CD4-positive, alpha-beta memory T cell (primary cell): ENCODE results near the gene FUT8. TPM values are rescaled to one million over a fixed set of nuclear protein-coding genes. Genes with fewer than 3 reads are reported as not detected.

Experiments used
- CTCF ChIA-PET: fragments of 350-600 bp; sonication (Branson Sonifier 250); formaldehyde crosslinking; loops from one replicate; lab custom pipeline; 2021; ENCODE audit warnings: inconsistent platforms; ENCODE audit not compliant: partially characterized antibody; lab: Charles Lee
- POLR2A ChIA-PET: fragments of 350-600 bp; sonication (Branson Sonifier 250); formaldehyde crosslinking; loops from one replicate; lab custom pipeline; 2021; ENCODE audit not compliant: partially characterized antibody; lab: Charles Lee
- DNase-seq, 5 donors: peaks; one replicate each; pipeline versions ENCODE4 v3.0.0 to v3.0.0-alpha.2; 2020 to 2022; ENCODE audit warnings: mixed read lengths in 1 of 5
- H3K27ac ChIP-seq: one replicate; pipeline ENCODE4 v1.7.0; 2013; ENCODE audit warnings: low read depth, low read length
- H3K27me3 ChIP-seq: 2 replicates; pipeline ENCODE4 v1.7.0; 2013; ENCODE audit warnings: mild to moderate bottlenecking, low read length, moderate library complexity; ENCODE audit not compliant: insufficient read depth
- H3K36me3 ChIP-seq: 2 replicates; pipeline ENCODE4 v1.7.0; 2013; ENCODE audit warnings: mild to moderate bottlenecking, low read length, moderate library complexity; ENCODE audit not compliant: insufficient read depth
- H3K4me1 ChIP-seq: 2 replicates; pipeline ENCODE4 v1.7.0; 2013; ENCODE audit warnings: mild to moderate bottlenecking, low read length, moderate library complexity; ENCODE audit not compliant: insufficient read depth
- H3K4me3 ChIP-seq, 2 donors: one replicate each; pipeline ENCODE4 v1.7.0; 2013; ENCODE audit warnings: low read length in 2 of 2, mild to moderate bottlenecking in 1 of 2
- H3K9me3 ChIP-seq, 2 donors: one replicate each; pipeline ENCODE4 v1.7.0; 2013; ENCODE audit warnings: low read length in 2 of 2, control low read depth in 1 of 2; ENCODE audit not compliant: control insufficient read depth in 1 of 2
- H3K27ac Mint-ChIP-seq, 7 donors: one replicate each; pipeline ENCODE4 v1.8.0; 2020 to 2021; ENCODE audit warnings: mixed read lengths in 7 of 7, mild to moderate bottlenecking in 6 of 7, inconsistent platforms in 3 of 7, moderate library complexity in 3 of 7
- H3K27me3 Mint-ChIP-seq, 2 donors: one replicate each; pipeline ENCODE4 v1.8.0; 2020 to 2021; ENCODE audit warnings: mixed read lengths in 2 of 2
- H3K36me3 Mint-ChIP-seq, 2 donors: one replicate each; pipeline ENCODE4 v1.8.0; 2020 to 2021; ENCODE audit warnings: mixed read lengths in 2 of 2, inconsistent platforms in 1 of 2, mild to moderate bottlenecking in 1 of 2
- H3K4me1 Mint-ChIP-seq, 4 donors: one replicate each; pipeline ENCODE4 v1.8.0; 2020 to 2021; ENCODE audit warnings: mixed read lengths in 4 of 4, mild to moderate bottlenecking in 1 of 4
- H3K4me3 Mint-ChIP-seq, 8 donors: one replicate each; pipeline ENCODE4 v1.8.0; 2020 to 2021; ENCODE audit warnings: mixed read lengths in 8 of 8, mild to moderate bottlenecking in 7 of 8, moderate library complexity in 6 of 8, inconsistent platforms in 3 of 8
- H3K9me3 Mint-ChIP-seq, 8 donors: one replicate each; pipeline ENCODE4 v1.8.0; 2020 to 2021; ENCODE audit warnings: mixed read lengths in 8 of 8, mild to moderate bottlenecking in 5 of 8, inconsistent platforms in 3 of 8, moderate library complexity in 1 of 8
- intact Hi-C: fragments of 100-400 bp; cut with micrococcal nuclease; formaldehyde crosslinking; loops from one replicate; pipeline ENCODE4 v1.15.1; 2023
- polyA plus RNA-seq, 2 donors: library from polyadenylated mRNA; unstranded; fragments of 300-500 nt; fragmentation: Illumina TruSeq; gene quantifications; one replicate each; pipeline ENCODE4 v1.2.3, GENCODE V29; 2021
- total RNA-seq, 2 experiments: library from RNA; stranded (reverse); gene quantifications; one replicate each; pipeline ENCODE4 v1.2.3, GENCODE V29; 2021

The FUT8 gene
- total and polyA plus RNA-seq, 4 experiments from 2014 or later, result 10.6 to 51.0 (median 32.2) TPM

GRCh38 chr14:65509842-65510241 is 97.3 kb downstream of the FUT8 start:
- Histone ChIP-seq H3K9me3 (no peaks in the 10 kb centered on the region), H3K27me3 (no peaks in the 10 kb centered on the region), H3K4me3 (no peak overlapping the region), H3K36me3 (no peaks in the 10 kb centered on the region), H3K4me1 (peaks cover 5% of the 10 kb centered on the region), H3K27ac (no peak overlapping the region)
- peaks cover 19 to 38% of the 10 kb centered on the region in 2 donors for H3K36me3 Mint-ChIP-seq
- peaks cover 0 to 15% (median 6%) of the 10 kb centered on the region in 8 donors for H3K9me3 Mint-ChIP-seq
- ChIA-PET POLR2A (no interaction called here), CTCF (no interaction called here)
- H3K27me3 Mint-ChIP-seq, result no peaks in the 10 kb centered on the region
- H3K4me1 Mint-ChIP-seq, result peaks cover 28 to 62% (median 38%) of the 10 kb centered on the region in 4 donors
- no peak for DNase-seq
- intact Hi-C loops, result no loop called here
- peak overlapping the region in 1 of 8 donors; percentile 25 for H3K4me3 Mint-ChIP-seq
- no peak overlapping the region for H3K27ac Mint-ChIP-seq

DNA sequence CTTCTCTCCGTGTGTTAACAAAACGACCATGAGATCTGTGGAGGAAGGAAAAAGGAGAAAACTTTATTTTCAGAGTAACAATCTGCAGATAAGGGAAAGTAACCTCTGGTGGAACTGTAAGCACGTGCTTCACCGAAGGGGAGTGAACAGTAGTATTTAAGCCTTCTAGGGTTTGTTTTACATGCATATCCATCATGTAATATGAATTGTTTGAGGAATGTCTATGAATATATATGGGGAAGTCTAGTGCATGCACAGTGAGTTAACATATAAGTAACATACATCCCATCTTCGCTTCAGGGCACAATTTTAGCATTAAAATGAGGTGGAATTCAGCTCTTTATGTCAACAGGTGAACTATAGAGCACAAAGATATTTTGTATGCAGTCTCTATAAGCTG is 101.1 kb downstream of the FUT8 start:
- peaks cover 42 to 66% (median 54%) of the 10 kb centered on the region in 4 donors for H3K4me1 Mint-ChIP-seq

GRCh38 chr14:65517635-65518542 is 105.4 kb downstream of the FUT8 start:
- Mint-ChIP-seq H3K36me3 (peaks cover 7 to 8% of the 10 kb centered on the region in 2 donors), H3K4me3 (no peak overlapping the region), H3K27me3 (no peaks in the 10 kb centered on the region), H3K9me3 (peaks cover 0 to 4% (median 0%) of the 10 kb centered on the region in 8 donors), H3K4me1 (peaks cover 32 to 46% (median 34%) of the 10 kb centered on the region in 4 donors), H3K27ac (peak overlapping the region in 5 of 7 donors; percentile 1 to 92 (median 68))
- no peak for DNase-seq
- Histone ChIP-seq H3K4me3 (no peak overlapping the region), H3K4me1 (peaks cover 14% of the 10 kb centered on the region), H3K36me3 (no peaks in the 10 kb centered on the region), H3K27me3 (no peaks in the 10 kb centered on the region), H3K27ac (no peak overlapping the region), H3K9me3 (no peaks in the 10 kb centered on the region)
- POLR2A ChIA-PET, result no interaction called here
- intact Hi-C loops, result no loop called here
- CTCF ChIA-PET, result interaction anchor here (1.2 kb wide), 1 partner anchor 442 kb away, joined by 3 read pairs; no protein-coding TSS in a partner anchor

More for the DNA sequence above, 101.1 kb downstream of the FUT8 start:
- Histone ChIP-seq H3K27ac (no peak overlapping the region), H3K4me1 (peaks cover 14% of the 10 kb centered on the region), H3K9me3 (no peaks in the 10 kb centered on the region), H3K4me3 (no peak overlapping the region), H3K36me3 (no peaks in the 10 kb centered on the region), H3K27me3 (no peaks in the 10 kb centered on the region)
- H3K9me3 Mint-ChIP-seq, result peaks cover 0 to 14% (median 5%) of the 10 kb centered on the region in 8 donors
- H3K27ac Mint-ChIP-seq, result no peak overlapping the region
- intact Hi-C loops, result no loop called here
- POLR2A ChIA-PET, result no interaction called here
- peak overlapping the region in 1 of 8 donors; percentile 14 for H3K4me3 Mint-ChIP-seq
- CTCF ChIA-PET, result no interaction called here
- no peaks in the 10 kb centered on the region for H3K27me3 Mint-ChIP-seq
- no peak for DNase-seq
- H3K36me3 Mint-ChIP-seq, result peaks cover 15 to 24% of the 10 kb centered on the region in 2 donors

DNA sequence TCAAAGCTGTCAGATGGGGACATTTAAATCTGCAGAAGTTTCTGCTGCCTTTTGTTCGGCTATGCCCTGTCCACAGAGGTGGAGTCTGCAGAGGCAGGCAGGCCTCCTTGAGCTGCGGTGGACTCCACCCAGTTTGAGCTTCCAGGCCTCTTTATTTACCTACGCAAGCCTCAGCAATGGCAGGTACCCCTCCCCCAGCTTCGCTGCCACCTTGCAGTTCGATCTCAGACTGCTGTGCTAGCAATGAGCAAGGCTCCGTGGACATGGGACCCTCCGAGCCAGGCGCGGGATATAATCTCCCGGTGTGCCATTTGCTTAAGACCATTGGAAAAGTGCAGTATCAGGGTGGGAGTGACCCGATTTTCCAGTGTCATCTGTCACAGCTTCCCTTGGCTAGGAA is 115.5 kb downstream of the FUT8 start:
- H3K4me1 Mint-ChIP-seq, result peaks cover 7 to 32% (median 22%) of the 10 kb centered on the region in 4 donors
- H3K36me3 Mint-ChIP-seq, result peaks cover 32 to 50% of the 10 kb centered on the region in 2 donors
- CTCF ChIA-PET, result no interaction called here

GRCh38 chr14:65531148-65531547 is 118.6 kb downstream of the FUT8 start:
- Mint-ChIP-seq H3K4me3 (no peak overlapping the region), H3K9me3 (peaks cover 2 to 23% (median 18%) of the 10 kb centered on the region in 8 donors), H3K27me3 (no peaks in the 10 kb centered on the region), H3K27ac (no peak overlapping the region), H3K36me3 (peaks cover 17 to 26% of the 10 kb centered on the region in 2 donors), H3K4me1 (peaks cover 7 to 16% (median 12%) of the 10 kb centered on the region in 4 donors)
- no peaks in the 10 kb centered on the region for H3K4me1 ChIP-seq
- no peak for DNase-seq
- ChIA-PET CTCF (no interaction called here), POLR2A (no interaction called here)
- intact Hi-C loops, result no loop called here
- no peaks in the 10 kb centered on the region for H3K27me3 ChIP-seq
- H3K4me3 ChIP-seq, result no peak overlapping the region
- H3K9me3 ChIP-seq, result no peaks in the 10 kb centered on the region
- no peak overlapping the region for H3K27ac ChIP-seq
- H3K36me3 ChIP-seq, result no peaks in the 10 kb centered on the region

More for the DNA sequence above, 115.5 kb downstream of the FUT8 start:
- Histone ChIP-seq H3K4me3 (no peak overlapping the region), H3K36me3 (no peaks in the 10 kb centered on the region), H3K4me1 (no peaks in the 10 kb centered on the region), H3K27ac (no peak overlapping the region), H3K9me3 (no peaks in the 10 kb centered on the region), H3K27me3 (no peaks in the 10 kb centered on the region)
- Mint-ChIP-seq H3K9me3 (peaks cover 2 to 42% (median 30%) of the 10 kb centered on the region in 8 donors), H3K27ac (no peak overlapping the region), H3K27me3 (no peaks in the 10 kb centered on the region), H3K4me3 (no peak overlapping the region)
- no peak for DNase-seq
- POLR2A ChIA-PET, result no interaction called here
- intact Hi-C loops, result no loop called here

- no peaks in the 10 kb centered on the region for H3K36me3 ChIP-seq
- Mint-ChIP-seq H3K4me1 (peaks cover 4 to 11% (median 8%) of the 10 kb centered on the region in 4 donors), H3K27me3 (no peaks in the 10 kb centered on the region), H3K4me3 (no peak overlapping the region), H3K9me3 (peaks cover 0 to 11% (median 5%) of the 10 kb centered on the region in 8 donors), H3K36me3 (peaks cover 12 to 16% of the 10 kb centered on the region in 2 donors), H3K27ac (no peak overlapping the region)
- H3K4me1 ChIP-seq, result no peaks in the 10 kb centered on the region
- no peaks in the 10 kb centered on the region for H3K9me3 ChIP-seq
- DNase-seq, result no peak
- CTCF ChIA-PET, result no interaction called here
- H3K4me3 ChIP-seq, result no peak overlapping the region
- no peak overlapping the region for H3K27ac ChIP-seq
- intact Hi-C loops, result no loop called here
- no peaks in the 10 kb centered on the region for H3K27me3 ChIP-seq
- POLR2A ChIA-PET, result no interaction called here
These were observed 121.3 kb downstream of the FUT8 start for GRCh38 chr14:65533736-65534404.
